Measurements from ENCODE around the gene ADORA1.

Gene ADORA1

GRCh38 chr1:203088441-203088840 is 39.1 kb upstream of the ADORA1 start:
- TF ChIP-seq, protein P1, sequence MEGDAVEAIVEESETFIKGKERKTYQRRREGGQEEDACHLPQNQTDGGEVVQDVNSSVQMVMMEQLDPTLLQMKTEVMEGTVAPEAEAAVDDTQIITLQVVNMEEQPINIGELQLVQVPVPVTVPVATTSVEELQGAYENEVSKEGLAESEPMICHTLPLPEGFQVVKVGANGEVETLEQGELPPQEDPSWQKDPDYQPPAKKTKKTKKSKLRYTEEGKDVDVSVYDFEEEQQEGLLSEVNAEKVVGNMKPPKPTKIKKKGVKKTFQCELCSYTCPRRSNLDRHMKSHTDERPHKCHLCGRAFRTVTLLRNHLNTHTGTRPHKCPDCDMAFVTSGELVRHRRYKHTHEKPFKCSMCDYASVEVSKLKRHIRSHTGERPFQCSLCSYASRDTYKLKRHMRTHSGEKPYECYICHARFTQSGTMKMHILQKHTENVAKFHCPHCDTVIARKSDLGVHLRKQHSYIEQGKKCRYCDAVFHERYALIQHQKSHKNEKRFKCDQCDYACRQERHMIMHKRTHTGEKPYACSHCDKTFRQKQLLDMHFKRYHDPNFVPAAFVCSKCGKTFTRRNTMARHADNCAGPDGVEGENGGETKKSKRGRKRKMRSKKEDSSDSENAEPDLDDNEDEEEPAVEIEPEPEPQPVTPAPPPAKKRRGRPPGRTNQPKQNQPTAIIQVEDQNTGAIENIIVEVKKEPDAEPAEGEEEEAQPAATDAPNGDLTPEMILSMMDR (IDR thresholded peaks at IDR 0.05; ENCODE audit: low read depth, low read length, missing control alignments), result no peak
- H3K4me3 ChIP-seq (replicated peaks; ENCODE audit: low read depth, low read length), result no peak overlapping the region
- DNase-seq (ENCODE audit: extremely low read depth, low read depth), result no peak

- no peak for DNase-seq (ENCODE audit: extremely low read depth, low read depth)
- TF ChIP-seq, protein P1 (IDR thresholded peaks at IDR 0.05; ENCODE audit: low read depth, low read length, missing control alignments), result no peak
- no peak overlapping the region for H3K4me3 ChIP-seq (replicated peaks; ENCODE audit: low read depth, low read length)
These were observed 38.4 kb upstream of the ADORA1 start for GRCh38 chr1:203089001-203089650.

DNA sequence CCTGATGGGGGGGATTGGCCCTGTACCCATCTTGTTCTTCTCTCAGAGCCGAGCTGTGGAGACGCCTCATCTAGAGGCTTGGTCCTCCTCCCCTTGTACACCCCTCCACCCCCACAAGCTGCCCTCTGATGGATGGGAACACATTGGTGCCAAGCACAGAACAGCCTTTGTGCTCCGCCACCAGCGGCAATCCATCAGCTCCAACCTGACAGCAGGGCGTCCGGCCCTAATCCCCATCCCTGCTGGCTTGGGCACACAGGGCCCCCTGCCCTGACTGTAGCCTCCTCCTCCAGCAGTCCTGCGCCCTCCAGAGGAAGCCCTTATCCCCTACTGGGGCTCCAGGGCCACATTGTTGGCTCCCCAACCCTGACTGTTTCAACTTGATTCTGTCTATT is 37.9 kb upstream of the ADORA1 start:
- no peak for DNase-seq (ENCODE audit: extremely low read depth, low read depth)
- TF ChIP-seq, protein P1 (IDR thresholded peaks at IDR 0.05; ENCODE audit: low read depth, low read length, missing control alignments), result no peak
- H3K4me3 ChIP-seq (replicated peaks; ENCODE audit: low read depth, low read length), result no peak overlapping the region

- TF ChIP-seq, protein P1 (IDR thresholded peaks at IDR 0.05; ENCODE audit: low read depth, low read length, missing control alignments), result no peak
- DNase-seq (ENCODE audit: extremely low read depth, low read depth), result no peak
- H3K4me3 ChIP-seq (replicated peaks; ENCODE audit: low read depth, low read length), result no peak overlapping the region
These were observed 36.9 kb upstream of the ADORA1 start for GRCh38 chr1:203090421-203091198.

GRCh38 chr1:203091199-203091477 is 36.4 kb upstream of the ADORA1 start:
- TF ChIP-seq, protein P1 (IDR thresholded peaks at IDR 0.05; ENCODE audit: low read depth, low read length, missing control alignments), result no peak
- DNase-seq (ENCODE audit: extremely low read depth, low read depth), result no peak
- H3K4me3 ChIP-seq (replicated peaks; ENCODE audit: low read depth, low read length), result no peak overlapping the region

GRCh38 chr1:203091761-203092330 is 35.7 kb upstream of the ADORA1 start:
- no peak overlapping the region for H3K4me3 ChIP-seq (replicated peaks; ENCODE audit: low read depth, low read length)
- TF ChIP-seq, protein P1 (IDR thresholded peaks at IDR 0.05; ENCODE audit: low read depth, low read length, missing control alignments), result no peak
- no peak for DNase-seq (ENCODE audit: extremely low read depth, low read depth)

All from HFF-Myc (cell line).